ENCODE data around the gene HMSD.

HMSD gene

DNA sequence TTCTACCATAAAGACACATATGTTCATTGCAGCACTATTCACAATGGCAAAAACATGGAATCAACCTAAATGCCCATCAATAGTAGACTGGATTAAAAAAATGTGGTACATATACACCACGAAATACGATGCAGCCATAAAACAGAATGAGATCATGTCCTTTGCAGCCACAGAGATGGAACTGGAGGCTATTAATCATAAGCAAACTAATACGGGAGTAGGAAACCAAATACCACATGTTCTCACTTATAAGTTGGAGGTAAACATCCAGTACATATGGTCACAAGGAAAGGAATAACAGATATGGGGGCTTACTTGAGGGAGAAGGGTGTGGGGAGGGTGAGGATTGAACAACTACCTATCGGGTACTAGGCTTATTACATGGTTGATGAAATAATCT, 7.7 kb downstream of the HMSD start:
- no peak for DNase-seq (ENCODE audit: low spot score)

GRCh38 chr18:63960891-63961290, 11.8 kb downstream of the HMSD start:
- no peak for DNase-seq (ENCODE audit: low spot score)

- DNase-seq (ENCODE audit: low spot score), result no peak
Measured at GRCh38 chr18:63961435-63961980, 12.4 kb downstream of the HMSD start.

DNA sequence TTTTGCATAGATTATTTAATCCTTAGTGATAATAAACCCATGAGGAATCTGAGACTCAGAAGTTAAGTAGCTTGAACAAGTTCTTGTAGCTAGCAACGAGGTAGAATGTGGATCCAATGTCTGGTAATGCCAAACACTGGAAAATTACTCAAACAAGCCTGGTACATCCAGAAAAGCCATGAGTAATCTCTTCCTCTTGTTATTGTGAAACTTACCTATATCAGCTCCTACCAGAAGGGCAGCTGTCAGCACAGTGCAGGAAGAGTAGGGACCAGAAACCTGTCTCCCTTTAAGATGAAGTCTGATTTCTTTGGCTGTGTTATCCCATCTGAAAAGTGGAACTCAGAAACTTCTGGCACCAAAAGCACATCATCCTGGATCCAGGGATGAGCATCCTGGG, 13.0 kb downstream of the HMSD start:
- DNase-seq (ENCODE audit: low spot score), result no peak

- no peak for DNase-seq (ENCODE audit: low spot score)
Measured at GRCh38 chr18:63963615-63964256, 14.6 kb downstream of the HMSD start.

DNA sequence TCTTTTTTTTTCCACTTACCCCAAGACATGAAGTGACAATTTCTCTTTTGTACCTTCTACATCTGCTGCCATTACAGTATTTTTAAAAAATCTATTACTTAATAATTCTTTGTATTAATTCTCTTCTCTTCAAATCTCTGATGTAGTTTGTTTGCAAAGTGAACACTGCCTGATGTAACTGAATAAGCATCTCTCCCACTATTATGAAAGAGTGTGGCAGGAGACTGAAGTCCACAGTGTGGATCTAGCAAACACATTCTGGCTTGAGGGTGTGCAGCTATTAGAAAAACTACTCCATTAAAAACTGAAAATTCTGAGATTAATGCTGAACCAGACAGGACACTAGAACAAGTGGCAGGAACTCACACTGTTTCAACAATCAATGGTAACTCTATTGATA, 15.8 kb downstream of the HMSD start:
- DNase-seq (ENCODE audit: low spot score), result no peak

DNA sequence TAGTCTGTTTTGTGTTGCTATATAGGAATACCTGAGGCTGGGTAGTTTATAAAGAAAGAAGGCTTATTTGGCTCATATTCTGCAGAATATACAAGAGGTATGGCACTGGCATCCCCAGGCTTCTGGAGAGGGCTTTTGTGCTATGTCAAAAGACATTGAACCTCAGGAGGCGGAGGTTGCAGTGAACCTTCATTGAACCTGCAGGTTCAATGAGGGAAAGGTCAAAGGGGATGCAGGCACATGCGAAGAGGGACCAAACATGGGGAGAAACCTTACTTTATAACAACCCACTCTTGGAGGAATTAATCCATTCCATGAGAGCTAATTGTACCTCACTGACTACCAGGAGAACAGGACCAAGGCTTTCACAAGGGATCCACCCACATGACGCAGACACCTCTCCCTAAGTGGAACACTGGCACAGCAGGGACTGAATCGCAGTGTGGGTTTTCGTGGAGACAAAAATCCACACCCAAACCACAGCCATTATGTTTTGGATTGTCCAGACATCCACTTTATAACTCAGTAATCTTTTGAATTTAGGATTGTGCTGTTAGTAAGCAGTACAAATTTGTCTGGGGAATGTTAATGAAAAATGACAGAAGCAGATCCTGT, 16.7 kb downstream of the HMSD start:
- DNase-seq (ENCODE audit: low spot score), result no peak

DNA sequence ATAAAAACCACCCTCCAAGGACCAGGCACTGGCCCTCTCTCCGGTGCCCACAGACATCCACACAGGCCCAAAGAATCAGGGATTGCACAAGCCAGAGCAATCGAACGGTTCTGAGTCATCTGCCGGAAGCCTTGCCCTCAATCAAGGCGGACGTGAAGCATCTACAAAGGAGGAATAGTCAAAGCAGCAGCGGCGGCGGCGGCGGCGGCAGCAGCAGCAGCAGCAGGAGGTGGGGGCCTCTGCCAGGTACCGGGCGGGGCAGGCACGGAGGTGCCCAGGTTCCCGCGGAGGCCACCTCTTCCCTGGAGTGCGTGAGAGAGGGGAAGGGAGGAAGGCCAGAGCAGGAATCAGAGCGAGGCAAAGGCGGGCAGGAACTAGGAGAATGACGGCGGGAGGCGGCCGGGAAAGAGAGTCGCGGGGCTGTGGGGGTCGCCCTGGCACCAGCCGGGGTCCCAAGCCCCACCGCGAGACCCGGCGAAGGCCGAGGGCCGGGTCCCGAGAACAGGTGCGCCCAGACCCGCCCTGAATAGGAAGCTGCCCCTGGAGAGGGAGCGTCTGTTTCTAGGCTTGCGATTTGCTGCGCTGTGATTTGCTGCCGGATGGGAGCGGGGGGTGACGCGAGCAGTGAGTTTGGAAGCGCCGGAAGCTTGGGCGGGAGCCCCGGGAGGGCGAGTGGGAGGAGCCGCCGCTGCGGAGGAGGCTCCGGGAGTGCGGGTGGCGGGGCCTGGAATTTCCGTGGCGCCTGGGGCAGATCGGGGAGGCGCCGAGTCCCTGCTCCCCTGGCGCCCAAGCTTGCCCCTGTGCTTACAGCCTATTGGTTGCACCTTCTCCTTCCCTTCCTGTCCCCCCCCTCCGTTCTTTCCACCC, 21.1 kb downstream of the HMSD start, which contains the start of gene SERPINB8:
TSS of gene SERPINB8 (plus strand) at position 140 of the 867 bp plus-strand sequence. CDS start 8,228 bp downstream, outside the sequence.
- DNase-seq (ENCODE audit: low spot score), result no peak

DNA sequence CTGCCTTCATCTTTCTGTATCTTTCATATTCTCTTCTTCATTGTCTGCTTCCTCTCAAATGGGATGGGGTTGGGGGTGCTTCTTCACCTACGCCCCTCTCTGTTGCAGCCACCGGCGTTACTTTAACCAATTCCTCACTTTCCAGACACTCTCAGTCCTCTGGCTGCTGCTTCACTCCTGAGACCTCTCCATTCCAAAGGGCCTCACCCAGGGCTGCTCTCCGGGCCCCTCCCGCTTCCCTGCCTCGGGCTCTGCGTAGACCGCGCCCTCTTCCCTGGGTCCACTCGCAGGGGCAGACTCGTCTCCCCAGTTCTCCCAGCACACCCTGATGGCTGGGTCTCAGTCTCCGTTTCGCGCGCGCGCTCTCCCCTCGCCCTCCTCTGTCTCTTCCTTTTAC, 21.7 kb downstream of the HMSD start:
- DNase-seq (ENCODE audit: low spot score), result no peak

- no peak for DNase-seq (ENCODE audit: low spot score)
Measured at GRCh38 chr18:63971320-63972001, 22.4 kb downstream of the HMSD start.

DNA sequence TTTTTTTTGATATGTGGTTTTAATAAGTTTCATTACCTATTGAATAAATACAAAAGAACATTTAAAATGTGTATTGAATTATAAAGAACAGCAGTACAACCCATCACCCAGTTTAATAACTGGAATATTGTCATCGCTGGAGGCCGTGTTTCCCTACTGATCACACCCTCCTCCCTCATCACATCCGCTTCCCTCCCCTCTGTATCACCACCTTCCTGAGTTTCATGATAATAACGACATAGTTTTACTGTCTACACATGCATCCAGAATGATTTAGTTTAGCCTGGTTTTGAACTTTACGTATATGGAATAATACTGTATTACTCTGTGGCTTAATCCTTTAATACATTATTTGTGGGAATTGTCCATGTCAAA, 22.9 kb downstream of the HMSD start:
- no peak for DNase-seq (ENCODE audit: low spot score)

DNA sequence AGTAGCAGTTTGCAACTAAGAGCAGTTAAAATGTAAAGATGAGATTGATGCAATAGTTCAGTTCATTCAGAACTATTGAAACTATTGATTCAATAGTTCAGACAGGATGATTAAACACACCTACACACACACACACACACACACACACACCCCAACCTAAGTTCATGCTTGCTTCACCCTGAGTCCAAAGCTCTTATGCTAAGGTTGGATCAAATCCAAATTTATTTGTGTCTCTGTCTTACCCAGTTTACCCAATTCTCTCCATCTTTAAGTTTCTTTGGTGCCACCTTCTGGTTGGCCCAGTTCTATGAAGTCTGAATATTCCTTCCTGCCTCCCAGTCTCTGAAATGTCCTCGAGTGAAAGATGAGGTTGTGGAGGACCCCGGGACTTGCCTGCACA, 25.9 kb downstream of the HMSD start:
- DNase-seq (ENCODE audit: low spot score), result no peak

GRCh38 chr18:63975628-63976027, 26.5 kb downstream of the HMSD start:
- no peak for DNase-seq (ENCODE audit: low spot score)

DNA sequence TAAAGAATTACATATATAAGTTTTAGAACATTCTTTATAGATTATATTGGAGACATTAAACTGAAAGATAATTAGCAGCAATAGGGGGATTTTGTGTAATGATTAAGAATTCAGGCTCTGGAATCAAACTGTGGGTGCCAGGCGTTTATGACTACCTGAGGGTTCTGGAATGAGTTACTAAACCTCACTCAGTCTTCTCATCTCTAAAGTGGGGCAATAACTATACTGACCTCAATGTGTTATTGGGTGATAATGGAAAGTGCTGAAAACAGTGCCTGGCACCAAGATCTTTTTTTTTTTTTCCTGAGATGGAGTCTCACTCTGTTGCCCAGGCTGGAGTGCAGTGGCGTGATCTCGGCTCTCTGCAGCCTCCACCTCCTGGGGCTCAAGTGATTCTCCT, 27.9 kb downstream of the HMSD start:
- no peak for DNase-seq (ENCODE audit: low spot score)

DNA sequence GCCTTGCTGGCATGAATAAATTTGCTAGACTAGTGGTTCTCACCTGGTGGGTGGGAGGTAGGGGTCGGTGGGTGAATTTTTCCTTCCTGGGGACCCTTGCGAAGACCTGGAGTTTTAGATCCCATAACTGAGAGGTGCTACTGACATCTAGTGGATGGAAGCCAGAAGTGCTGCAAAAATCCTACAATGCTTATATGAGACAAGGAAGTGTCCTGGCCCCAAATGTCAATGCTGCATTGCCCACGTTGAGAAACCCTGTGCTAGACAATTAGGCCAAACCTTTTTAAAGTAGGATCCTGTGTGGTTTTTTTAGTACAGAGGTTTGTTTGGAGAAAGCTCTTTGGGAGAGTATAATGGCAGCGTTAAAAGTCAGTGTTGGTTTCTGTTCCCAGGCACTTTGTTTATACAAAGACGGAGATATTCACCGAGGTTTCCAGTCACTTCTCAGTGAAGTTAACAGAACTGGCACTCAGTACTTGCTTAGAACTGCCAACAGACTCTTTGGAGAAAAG, 30.4 kb downstream of the HMSD start:
- peak; percentile 10 for DNase-seq (ENCODE audit: low spot score)

DNA sequence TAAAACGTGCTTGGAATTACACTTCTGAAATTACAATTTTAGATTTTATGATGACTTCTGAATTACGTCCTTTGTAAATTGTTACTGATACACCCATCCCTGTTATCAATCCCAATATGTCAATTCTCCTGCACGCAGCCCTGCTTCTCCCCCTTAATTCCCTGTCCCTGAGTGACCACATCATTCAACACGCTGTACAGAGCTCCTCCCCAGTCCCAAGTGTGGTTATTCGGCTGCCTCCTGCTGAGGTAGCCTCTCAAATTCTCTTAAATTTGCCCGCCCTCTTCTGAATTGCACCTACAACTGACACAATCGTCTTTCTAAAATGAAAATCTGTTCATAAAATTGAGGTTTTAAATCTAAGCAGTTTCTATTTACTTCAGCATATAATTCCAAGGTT, 30.9 kb downstream of the HMSD start:
- no peak for DNase-seq (ENCODE audit: low spot score)

DNA sequence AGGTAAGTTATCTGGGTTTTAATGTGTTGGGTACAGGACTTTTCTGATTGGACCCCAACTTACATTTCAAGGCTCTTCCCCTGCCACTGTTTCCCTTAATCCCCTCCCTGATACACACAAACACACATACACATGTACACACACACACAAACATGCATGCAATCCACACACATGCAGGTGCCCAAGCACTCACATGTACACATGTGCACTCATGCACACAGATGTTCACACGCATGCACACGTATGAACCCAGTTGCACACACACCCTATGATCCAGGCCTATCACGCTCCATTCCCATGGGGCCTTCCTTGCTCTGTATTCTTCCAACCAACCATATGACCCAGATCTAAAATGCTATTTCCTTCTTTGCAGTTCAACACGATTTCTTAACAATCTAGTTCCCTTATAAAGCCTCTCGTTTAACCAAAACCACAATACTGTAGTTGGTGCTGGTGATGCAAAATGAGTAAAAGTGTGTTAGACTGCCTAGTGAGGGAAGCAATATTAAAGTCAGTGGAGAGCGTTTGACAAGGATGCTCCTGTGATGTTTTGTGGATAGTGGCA, 31.9 kb downstream of the HMSD start:
- DNase-seq (ENCODE audit: low spot score), result no peak

- DNase-seq (ENCODE audit: low spot score), result no peak
Measured at GRCh38 chr18:63981719-63982118, 32.6 kb downstream of the HMSD start.

DNA sequence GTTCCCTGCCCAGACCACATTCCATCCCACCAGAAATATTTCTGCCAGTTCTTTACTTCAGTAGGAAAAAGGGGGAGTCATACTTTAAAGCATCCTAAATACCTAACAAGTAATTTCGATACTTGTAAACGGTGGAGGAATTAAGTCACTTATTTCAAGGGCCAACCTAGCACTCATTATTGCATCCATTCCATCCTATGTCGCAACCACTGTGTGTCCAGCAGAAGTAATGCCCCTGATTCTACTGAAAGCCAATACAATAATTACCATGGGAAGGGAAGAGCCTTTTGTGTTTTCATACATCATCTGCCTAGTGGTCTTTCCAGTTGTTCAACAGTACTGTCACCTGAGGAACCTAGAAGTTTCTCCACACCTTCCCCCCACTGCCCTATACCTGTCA, 33.3 kb downstream of the HMSD start:
- DNase-seq (ENCODE audit: low spot score), result no peak

- no peak for DNase-seq (ENCODE audit: low spot score)
Measured at GRCh38 chr18:63986885-63987284, 37.8 kb downstream of the HMSD start.

DNA sequence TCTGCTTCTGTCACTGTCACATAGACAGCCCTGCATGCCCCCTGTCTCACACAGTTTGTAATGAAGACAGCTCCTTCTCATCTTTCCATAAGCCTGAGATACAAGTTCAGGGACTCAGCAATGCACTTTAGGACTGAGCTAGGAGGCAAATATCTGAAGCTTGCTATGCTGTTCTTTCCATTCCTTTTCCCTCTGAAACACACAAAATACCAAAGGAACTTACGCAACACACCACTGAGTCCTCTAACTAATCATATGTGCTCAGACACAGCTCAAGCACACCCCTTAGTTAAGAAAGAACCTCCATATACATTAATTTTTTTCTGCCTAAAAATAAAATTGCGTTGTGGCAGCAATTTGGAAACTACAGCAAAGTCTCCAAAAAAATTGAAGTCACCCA, 38.6 kb downstream of the HMSD start:
- no peak for DNase-seq (ENCODE audit: low spot score)

DNA sequence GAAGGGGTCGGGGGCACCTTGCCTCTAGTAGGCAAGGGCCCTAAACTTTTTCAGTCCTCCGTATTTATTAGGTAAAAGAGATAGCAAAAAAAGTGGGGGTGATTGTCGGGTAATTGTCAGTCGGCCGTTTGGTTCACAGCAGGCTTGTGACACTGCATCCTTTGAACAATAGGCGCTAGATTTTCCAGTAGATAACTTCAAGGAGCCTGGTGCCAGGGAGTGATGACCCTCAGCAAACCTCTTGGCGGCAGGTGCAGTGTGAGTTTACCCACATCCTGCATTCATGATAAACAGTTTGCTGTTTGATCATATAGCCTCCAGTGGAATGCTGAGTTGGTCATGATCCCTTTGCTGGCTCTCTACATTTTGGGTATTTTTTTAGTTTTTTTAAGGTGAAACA, 43.6 kb downstream of the HMSD start:
- no peak for DNase-seq (ENCODE audit: low spot score)
